ENCODE data around the gene CPLX4.

Gene CPLX4

GRCh38 chr18:59305295-59305694 lies 13.2 kb downstream of the CPLX4 start:
- Histone ChIP-seq H3K4me1 (ENCODE audit: insufficient read depth, low read length) (no peaks in the 10 kb centered on the region), H3K36me3 (ENCODE audit: insufficient read depth, low read depth, low read length) (no peaks in the 10 kb centered on the region), H3K27me3 (ENCODE audit: insufficient read depth, low read length) (peaks cover 60% of the 10 kb centered on the region), H3K27ac (ENCODE audit: low read length) (no peak overlapping the region), H3K4me3 (ENCODE audit: low read length) (no peak overlapping the region), H3K9me3 (ENCODE audit: insufficient read depth, low read depth, low read length) (no peaks in the 10 kb centered on the region), H3K9ac (ENCODE audit: low read depth, low read length) (no peak overlapping the region)

DNA sequence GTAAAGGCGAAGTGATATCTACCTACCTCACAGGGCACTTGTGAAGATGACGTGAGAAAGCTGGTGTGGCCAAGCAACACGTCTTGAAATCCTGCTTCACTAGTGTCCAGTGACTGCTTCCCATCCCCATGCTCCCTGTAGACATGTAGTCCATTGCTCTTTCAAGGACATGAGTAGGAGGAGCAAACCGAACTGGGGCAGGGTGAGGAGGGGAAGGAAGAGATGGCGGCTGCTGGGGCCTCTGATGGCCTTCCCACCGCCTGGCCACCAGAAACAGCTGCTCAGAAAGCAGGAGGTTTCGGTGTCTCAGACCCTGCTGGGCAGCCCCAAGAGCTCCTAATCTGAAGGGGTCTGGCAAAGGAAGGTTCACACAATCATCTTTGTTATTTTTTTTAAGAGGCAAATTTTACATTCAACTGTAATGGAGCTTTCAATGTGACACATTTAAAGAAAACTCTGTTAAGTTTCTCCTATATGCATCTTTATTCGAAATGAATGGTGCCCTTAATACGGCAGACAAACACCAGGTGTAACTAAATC lies 14.7 kb downstream of the CPLX4 start:
- Histone ChIP-seq H3K9ac (ENCODE audit: low read depth, low read length) (no peak overlapping the region), H3K4me1 (ENCODE audit: insufficient read depth, low read length) (no peaks in the 10 kb centered on the region), H3K36me3 (ENCODE audit: insufficient read depth, low read depth, low read length) (no peaks in the 10 kb centered on the region), H3K27ac (ENCODE audit: low read length) (no peak overlapping the region), H3K4me3 (ENCODE audit: low read length) (no peak overlapping the region), H3K27me3 (ENCODE audit: insufficient read depth, low read length) (peaks cover 55% of the 10 kb centered on the region), H3K9me3 (ENCODE audit: insufficient read depth, low read depth, low read length) (no peaks in the 10 kb centered on the region)

- Histone ChIP-seq H3K27me3 (ENCODE audit: insufficient read depth, low read length) (peaks cover 53% of the 10 kb centered on the region), H3K9me3 (ENCODE audit: insufficient read depth, low read depth, low read length) (no peaks in the 10 kb centered on the region), H3K36me3 (ENCODE audit: insufficient read depth, low read depth, low read length) (no peaks in the 10 kb centered on the region), H3K9ac (ENCODE audit: low read depth, low read length) (no peak overlapping the region), H3K27ac (ENCODE audit: low read length) (no peak overlapping the region), H3K4me1 (ENCODE audit: insufficient read depth, low read length) (no peaks in the 10 kb centered on the region), H3K4me3 (ENCODE audit: low read length) (no peak overlapping the region)
Measured at GRCh38 chr18:59303006-59303405, 15.4 kb downstream of the CPLX4 start.

GRCh38 chr18:59301929-59302328 lies 16.5 kb downstream of the CPLX4 start:
- Histone ChIP-seq H3K27me3 (ENCODE audit: insufficient read depth, low read length) (peaks cover 42% of the 10 kb centered on the region), H3K4me3 (ENCODE audit: low read length) (no peak overlapping the region), H3K4me1 (ENCODE audit: insufficient read depth, low read length) (no peaks in the 10 kb centered on the region), H3K9ac (ENCODE audit: low read depth, low read length) (no peak overlapping the region), H3K9me3 (ENCODE audit: insufficient read depth, low read depth, low read length) (no peaks in the 10 kb centered on the region), H3K27ac (ENCODE audit: low read length) (no peak overlapping the region), H3K36me3 (ENCODE audit: insufficient read depth, low read depth, low read length) (no peaks in the 10 kb centered on the region)

GRCh38 chr18:59300676-59301285 lies 17.7 kb downstream of the CPLX4 start:
- Histone ChIP-seq H3K4me3 (ENCODE audit: low read length) (no peak overlapping the region), H3K36me3 (ENCODE audit: insufficient read depth, low read depth, low read length) (no peaks in the 10 kb centered on the region), H3K27ac (ENCODE audit: low read length) (no peak overlapping the region), H3K4me1 (ENCODE audit: insufficient read depth, low read length) (no peaks in the 10 kb centered on the region), H3K9ac (ENCODE audit: low read depth, low read length) (no peak overlapping the region), H3K27me3 (ENCODE audit: insufficient read depth, low read length) (peaks cover 37% of the 10 kb centered on the region), H3K9me3 (ENCODE audit: insufficient read depth, low read depth, low read length) (no peaks in the 10 kb centered on the region)

GRCh38 chr18:59298871-59299270 lies 19.6 kb downstream of the CPLX4 start:
- H3K4me3 ChIP-seq (ENCODE audit: low read length), result no peak overlapping the region
- no peaks in the 10 kb centered on the region for H3K36me3 ChIP-seq (ENCODE audit: insufficient read depth, low read depth, low read length)
- H3K9ac ChIP-seq (ENCODE audit: low read depth, low read length), result no peak overlapping the region
- H3K27me3 ChIP-seq (ENCODE audit: insufficient read depth, low read length), result peaks cover 45% of the 10 kb centered on the region
- H3K27ac ChIP-seq (ENCODE audit: low read length), result no peak overlapping the region
- no peaks in the 10 kb centered on the region for H3K9me3 ChIP-seq (ENCODE audit: insufficient read depth, low read depth, low read length)
- no peaks in the 10 kb centered on the region for H3K4me1 ChIP-seq (ENCODE audit: insufficient read depth, low read length)

DNA sequence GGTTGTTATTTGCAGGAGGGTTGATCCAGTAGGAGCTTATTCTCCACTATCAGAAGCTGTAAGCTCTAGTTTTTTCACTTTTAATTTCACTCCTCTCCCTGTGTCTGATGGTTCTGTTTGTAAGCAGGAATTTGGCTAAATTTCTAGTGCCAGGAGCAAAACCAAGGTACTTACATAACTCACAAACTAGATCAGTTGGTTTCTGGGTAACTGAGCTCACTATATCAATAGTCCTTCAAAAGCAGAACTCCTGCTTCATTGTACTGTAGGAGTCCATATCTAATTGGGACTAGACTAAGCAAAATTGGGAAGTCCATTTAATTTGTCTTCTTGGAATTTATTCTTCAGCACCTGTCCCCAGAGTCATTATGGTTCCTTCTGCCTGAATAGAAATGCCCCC lies 25.1 kb downstream of the CPLX4 start:
- no peak overlapping the region for H3K4me3 ChIP-seq (ENCODE audit: low read length)
- peaks cover 44% of the 10 kb centered on the region for H3K27me3 ChIP-seq (ENCODE audit: insufficient read depth, low read length)
- H3K9ac ChIP-seq (ENCODE audit: low read depth, low read length), result no peak overlapping the region
- H3K36me3 ChIP-seq (ENCODE audit: insufficient read depth, low read depth, low read length), result no peaks in the 10 kb centered on the region
- H3K27ac ChIP-seq (ENCODE audit: low read length), result no peak overlapping the region
- H3K9me3 ChIP-seq (ENCODE audit: insufficient read depth, low read depth, low read length), result no peaks in the 10 kb centered on the region
- peaks cover 7% of the 10 kb centered on the region; the same call in 1 of the 2 replicates for H3K4me1 ChIP-seq (ENCODE audit: insufficient read depth, low read length)

- Histone ChIP-seq H3K27ac (ENCODE audit: low read length) (no peak overlapping the region), H3K4me3 (ENCODE audit: low read length) (no peak overlapping the region), H3K9me3 (ENCODE audit: insufficient read depth, low read depth, low read length) (no peaks in the 10 kb centered on the region), H3K36me3 (ENCODE audit: insufficient read depth, low read depth, low read length) (no peaks in the 10 kb centered on the region), H3K4me1 (ENCODE audit: insufficient read depth, low read length) (no peaks in the 10 kb centered on the region), H3K27me3 (ENCODE audit: insufficient read depth, low read length) (peaks cover 36% of the 10 kb centered on the region), H3K9ac (ENCODE audit: low read depth, low read length) (no peak overlapping the region)
Measured at GRCh38 chr18:59286341-59286740, 32.1 kb downstream of the CPLX4 start.

GRCh38 chr18:59282341-59282740 lies 36.1 kb downstream of the CPLX4 start:
- H3K9ac ChIP-seq (ENCODE audit: low read depth, low read length), result no peak overlapping the region
- no peak overlapping the region for H3K27ac ChIP-seq (ENCODE audit: low read length)
- H3K36me3 ChIP-seq (ENCODE audit: insufficient read depth, low read depth, low read length), result no peaks in the 10 kb centered on the region
- no peak overlapping the region for H3K4me3 ChIP-seq (ENCODE audit: low read length)
- peaks cover 71% of the 10 kb centered on the region for H3K27me3 ChIP-seq (ENCODE audit: insufficient read depth, low read length)
- H3K4me1 ChIP-seq (ENCODE audit: insufficient read depth, low read length), result no peaks in the 10 kb centered on the region
- no peaks in the 10 kb centered on the region for H3K9me3 ChIP-seq (ENCODE audit: insufficient read depth, low read depth, low read length)

GRCh38 chr18:59279722-59280121 lies 38.7 kb downstream of the CPLX4 start:
- Histone ChIP-seq H3K4me1 (ENCODE audit: insufficient read depth, low read length) (peaks cover 13% of the 10 kb centered on the region; the same call in 1 of the 2 replicates), H3K9me3 (ENCODE audit: insufficient read depth, low read depth, low read length) (no peaks in the 10 kb centered on the region), H3K4me3 (ENCODE audit: low read length) (no peak overlapping the region), H3K9ac (ENCODE audit: low read depth, low read length) (no peak overlapping the region), H3K27me3 (ENCODE audit: insufficient read depth, low read length) (peaks cover 97% of the 10 kb centered on the region), H3K36me3 (ENCODE audit: insufficient read depth, low read depth, low read length) (no peaks in the 10 kb centered on the region), H3K27ac (ENCODE audit: low read length) (no peak overlapping the region)

DNA sequence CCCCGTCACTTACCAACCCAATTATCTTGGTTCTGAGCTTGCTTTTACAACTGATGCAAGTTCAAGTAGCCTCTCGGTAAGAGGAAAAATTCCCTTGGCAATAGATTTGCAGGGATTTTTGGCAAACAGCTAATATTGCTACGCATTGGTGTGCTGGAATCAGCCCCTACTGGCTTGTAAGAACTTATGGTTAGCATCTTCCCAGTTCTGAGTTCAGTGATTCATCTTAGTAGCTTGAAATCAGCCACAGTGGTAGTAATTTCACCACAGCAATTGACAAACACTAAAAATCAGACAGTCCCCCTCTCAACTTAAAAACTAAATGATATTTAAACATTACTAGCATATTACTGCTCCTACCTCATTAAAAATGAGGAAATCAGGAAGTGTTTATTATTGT lies 39.3 kb downstream of the CPLX4 start:
- peaks cover 13% of the 10 kb centered on the region; the same call in 1 of the 2 replicates for H3K4me1 ChIP-seq (ENCODE audit: insufficient read depth, low read length)
- H3K9me3 ChIP-seq (ENCODE audit: insufficient read depth, low read depth, low read length), result no peaks in the 10 kb centered on the region
- no peaks in the 10 kb centered on the region for H3K36me3 ChIP-seq (ENCODE audit: insufficient read depth, low read depth, low read length)
- H3K27me3 ChIP-seq (ENCODE audit: insufficient read depth, low read length), result peaks cover 99% of the 10 kb centered on the region
- no peak overlapping the region for H3K9ac ChIP-seq (ENCODE audit: low read depth, low read length)
- H3K4me3 ChIP-seq (ENCODE audit: low read length), result no peak overlapping the region
- no peak overlapping the region for H3K27ac ChIP-seq (ENCODE audit: low read length)

DNA sequence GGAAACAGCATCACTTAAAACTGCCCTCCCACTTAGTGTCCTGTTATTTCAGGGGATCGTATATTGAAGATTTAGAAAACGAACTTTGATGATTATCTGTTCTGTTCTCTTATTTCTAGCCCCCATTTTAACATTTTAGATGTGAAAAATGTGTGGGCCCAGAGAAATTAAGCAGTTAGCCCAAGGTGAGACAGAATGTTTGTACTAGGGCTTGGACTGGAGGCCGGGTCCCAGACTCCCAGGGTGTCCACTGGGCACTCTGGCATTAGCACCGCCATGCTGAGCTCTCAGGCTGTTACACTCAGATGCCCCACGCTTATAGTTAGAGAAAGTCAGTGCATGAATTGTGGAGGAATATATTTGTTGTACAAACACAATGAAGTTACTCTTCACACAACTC lies 39.7 kb downstream of the CPLX4 start:
- Histone ChIP-seq H3K4me1 (ENCODE audit: insufficient read depth, low read length) (peaks cover 13% of the 10 kb centered on the region; the same call in 1 of the 2 replicates), H3K4me3 (ENCODE audit: low read length) (no peak overlapping the region), H3K27me3 (ENCODE audit: insufficient read depth, low read length) (peaks cover 99% of the 10 kb centered on the region), H3K9ac (ENCODE audit: low read depth, low read length) (no peak overlapping the region), H3K27ac (ENCODE audit: low read length) (no peak overlapping the region), H3K36me3 (ENCODE audit: insufficient read depth, low read depth, low read length) (no peaks in the 10 kb centered on the region), H3K9me3 (ENCODE audit: insufficient read depth, low read depth, low read length) (no peaks in the 10 kb centered on the region)

Data from iPS-20b (cell line).